ENCODE data around the gene SDSL. TPM values are rescaled to one million over a fixed set of nuclear protein-coding genes. Genes with fewer than 3 reads are reported as not detected.

The SDSL gene
- total RNA-seq, 1 donor from 2014 or later = 0.61 TPM

DNA sequence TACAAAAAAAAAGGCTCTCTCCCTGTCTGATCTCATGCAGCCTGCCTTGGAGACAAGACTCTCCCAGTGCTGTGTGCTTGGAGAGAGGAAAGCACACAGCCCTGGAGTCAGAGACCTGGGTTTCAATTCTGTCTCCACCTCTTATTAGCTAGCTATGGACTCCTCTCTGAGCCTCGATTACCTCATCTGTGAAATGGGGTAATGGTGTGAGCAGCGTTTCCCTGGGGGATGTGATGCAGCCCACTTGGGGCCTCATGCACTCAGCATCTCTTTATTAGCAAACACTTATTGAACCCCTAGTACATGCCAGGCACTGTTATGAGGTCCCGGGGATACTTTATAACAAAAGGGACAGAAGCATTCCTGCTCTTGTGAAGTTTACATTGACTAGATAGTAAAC is 31.0 kb upstream of the SDSL start:
- DNase-seq = no peak
- Mint-ChIP-seq H3K36me3 (ENCODE audit: low read depth) (peaks cover 8% of the 10 kb centered on the region), H3K4me1 (no peaks in the 10 kb centered on the region), H3K27ac (no peak overlapping the region), H3K4me3 (no peak overlapping the region), H3K27me3 (no peaks in the 10 kb centered on the region), H3K9me3 (no peaks in the 10 kb centered on the region)
- intact Hi-C loops (cut with micrococcal nuclease) = no loop called here

DNA sequence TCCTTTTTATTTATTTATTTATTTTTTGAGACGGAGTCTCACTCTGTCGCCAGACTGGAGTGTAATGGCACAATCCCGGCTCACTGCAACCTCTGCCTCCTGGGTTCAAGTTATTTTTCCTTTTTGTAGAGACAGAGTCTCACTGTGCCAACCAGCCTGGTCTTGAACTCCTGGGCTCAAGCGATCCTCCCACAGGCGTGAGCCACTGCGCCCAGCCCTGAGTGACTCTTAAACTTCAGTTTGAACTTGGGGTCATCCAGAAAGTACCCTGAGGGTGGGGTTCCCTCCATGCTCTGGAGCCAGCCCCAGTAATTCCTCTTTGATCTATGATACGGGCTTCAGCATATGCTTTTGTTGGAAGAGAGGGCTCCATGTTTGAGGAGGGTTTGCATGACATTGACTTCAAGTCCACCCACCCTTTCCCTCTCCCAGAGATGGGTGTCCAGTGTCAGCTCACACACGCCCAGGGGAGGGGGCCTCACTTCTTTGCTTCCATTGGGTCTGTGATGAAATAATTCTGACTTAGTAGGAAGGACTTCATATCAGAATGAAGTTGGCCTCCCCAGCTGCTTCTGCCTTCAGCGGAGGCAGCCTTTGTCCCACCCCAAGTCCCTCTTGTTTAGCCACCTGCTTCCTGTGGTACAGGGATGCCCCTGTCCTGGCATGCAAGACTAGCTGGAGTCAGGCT is 30.4 kb upstream of the SDSL start:
- no peak overlapping the region for H3K27ac Mint-ChIP-seq
- H3K4me1 Mint-ChIP-seq = no peaks in the 10 kb centered on the region
- no peaks in the 10 kb centered on the region for H3K9me3 Mint-ChIP-seq
- DNase-seq = no peak
- no peaks in the 10 kb centered on the region for H3K27me3 Mint-ChIP-seq
- intact Hi-C loops (cut with micrococcal nuclease) = no loop called here
- peaks cover 8% of the 10 kb centered on the region for H3K36me3 Mint-ChIP-seq (ENCODE audit: low read depth)
- no peak overlapping the region for H3K4me3 Mint-ChIP-seq

DNA sequence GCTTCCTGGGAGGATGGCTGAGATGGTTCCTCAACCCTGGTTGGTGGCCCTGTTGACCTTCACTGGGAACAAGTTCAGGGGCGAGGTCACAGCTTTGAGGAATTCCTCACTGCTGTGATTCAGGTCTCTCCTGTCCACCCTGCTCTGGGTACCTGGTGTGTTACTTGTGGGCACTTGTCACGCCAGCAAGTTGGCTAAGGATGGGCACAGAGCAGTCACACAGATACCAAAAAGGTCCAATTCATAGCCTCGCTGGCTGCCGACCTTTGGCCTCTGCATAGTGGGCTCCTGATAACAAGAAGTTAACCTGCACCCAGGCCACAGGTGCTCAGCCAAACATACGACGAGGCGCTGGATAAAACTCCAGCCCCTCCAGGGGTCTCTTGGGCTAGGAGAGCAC is 29.7 kb upstream of the SDSL start:
- intact Hi-C loops (cut with micrococcal nuclease) = no loop called here
- Mint-ChIP-seq H3K4me3 (no peak overlapping the region), H3K27ac (no peak overlapping the region)

DNA sequence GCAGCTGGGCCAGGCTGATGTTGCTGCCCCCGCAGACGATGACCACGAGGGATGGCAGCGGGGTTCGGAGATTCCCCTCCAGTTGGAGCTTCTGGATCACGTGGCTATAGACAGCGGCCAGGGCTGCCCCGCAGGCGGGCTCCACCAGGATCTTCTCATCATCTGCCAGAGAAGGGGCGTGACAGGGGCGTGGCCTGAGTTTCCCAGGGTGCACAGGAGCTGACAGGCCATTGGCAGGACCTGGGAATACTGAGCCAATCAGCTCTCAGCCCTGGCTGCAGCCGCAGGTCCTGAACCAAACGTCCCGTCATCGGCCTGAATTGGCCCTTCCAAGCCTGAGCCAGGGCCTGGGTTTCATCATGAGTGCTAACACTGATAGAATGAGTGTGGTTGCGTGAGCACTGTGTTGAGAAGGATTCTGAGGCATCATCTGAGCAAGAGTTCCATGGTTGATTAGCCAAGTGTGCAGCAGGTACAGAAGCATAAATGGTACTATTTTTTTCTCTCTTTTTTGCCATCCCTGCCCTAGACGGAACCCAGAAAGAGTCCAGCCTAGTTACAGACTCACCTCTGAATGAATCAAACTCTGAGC is 29.1 kb upstream of the SDSL start:
- DNase-seq = no peak
- Mint-ChIP-seq H3K9me3 (no peaks in the 10 kb centered on the region), H3K27ac (no peak overlapping the region), H3K36me3 (ENCODE audit: low read depth) (peaks cover 4% of the 10 kb centered on the region), H3K4me1 (no peaks in the 10 kb centered on the region), H3K4me3 (no peak overlapping the region), H3K27me3 (no peaks in the 10 kb centered on the region)
- intact Hi-C loops (cut with micrococcal nuclease) = no loop called here

More for the DNA sequence above, 29.7 kb upstream of the SDSL start:
- H3K4me1 Mint-ChIP-seq = no peaks in the 10 kb centered on the region
- peaks cover 6% of the 10 kb centered on the region for H3K36me3 Mint-ChIP-seq (ENCODE audit: low read depth)
- no peaks in the 10 kb centered on the region for H3K9me3 Mint-ChIP-seq
- DNase-seq = no peak
- H3K27me3 Mint-ChIP-seq = no peaks in the 10 kb centered on the region

DNA sequence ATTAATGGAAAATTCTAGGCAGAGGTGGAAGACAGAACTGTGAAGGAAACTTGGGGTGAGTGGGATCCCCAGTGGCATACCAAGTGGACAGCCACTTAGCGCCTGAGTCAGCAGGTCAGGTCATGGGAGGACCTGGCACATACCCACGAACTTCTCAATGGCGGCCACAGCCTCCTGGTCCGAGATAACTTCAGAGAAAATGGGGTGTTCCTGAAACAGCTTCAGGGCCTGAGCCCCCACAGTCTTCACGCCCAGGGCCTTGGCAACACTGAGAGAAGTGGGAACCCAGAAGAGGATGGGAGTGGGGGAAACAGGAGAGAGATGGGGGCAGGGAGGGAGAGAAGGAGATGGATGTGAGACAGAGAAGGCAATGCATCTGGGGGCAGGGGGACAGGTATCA is 28.4 kb upstream of the SDSL start:
- intact Hi-C loops (cut with micrococcal nuclease) = no loop called here
- H3K4me3 Mint-ChIP-seq = no peak overlapping the region
- no peaks in the 10 kb centered on the region for H3K9me3 Mint-ChIP-seq
- H3K4me1 Mint-ChIP-seq = no peaks in the 10 kb centered on the region
- DNase-seq = no peak
- H3K27me3 Mint-ChIP-seq = no peaks in the 10 kb centered on the region
- H3K36me3 Mint-ChIP-seq (ENCODE audit: low read depth) = peaks cover under 1% of the 10 kb centered on the region
- no peak overlapping the region for H3K27ac Mint-ChIP-seq

DNA sequence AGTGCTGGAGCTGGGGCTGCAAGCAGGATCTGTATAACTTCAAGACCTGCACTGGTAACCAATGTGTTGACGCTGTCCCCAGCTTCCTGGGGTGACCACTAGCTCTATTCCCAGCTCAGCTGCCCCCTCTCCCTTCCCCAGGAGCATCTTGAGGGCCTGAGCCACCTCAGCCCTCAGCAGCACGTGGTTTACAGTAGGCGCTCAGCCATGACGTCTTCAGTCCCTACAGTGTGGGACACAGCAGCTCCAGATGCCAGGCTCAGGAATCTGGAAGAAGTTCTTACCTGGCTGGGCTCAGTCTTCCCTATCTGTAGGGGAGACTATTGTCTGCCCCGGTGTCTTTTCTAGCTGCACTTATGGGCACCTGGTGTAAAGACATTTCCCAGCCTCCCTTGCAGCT is 27.1 kb upstream of the SDSL start:
- intact Hi-C loops (cut with micrococcal nuclease) = no loop called here
- Mint-ChIP-seq H3K27me3 (no peaks in the 10 kb centered on the region), H3K36me3 (ENCODE audit: low read depth) (no peaks in the 10 kb centered on the region), H3K4me1 (no peaks in the 10 kb centered on the region), H3K27ac (no peak overlapping the region), H3K9me3 (no peaks in the 10 kb centered on the region), H3K4me3 (no peak overlapping the region)
- no peak for DNase-seq

DNA sequence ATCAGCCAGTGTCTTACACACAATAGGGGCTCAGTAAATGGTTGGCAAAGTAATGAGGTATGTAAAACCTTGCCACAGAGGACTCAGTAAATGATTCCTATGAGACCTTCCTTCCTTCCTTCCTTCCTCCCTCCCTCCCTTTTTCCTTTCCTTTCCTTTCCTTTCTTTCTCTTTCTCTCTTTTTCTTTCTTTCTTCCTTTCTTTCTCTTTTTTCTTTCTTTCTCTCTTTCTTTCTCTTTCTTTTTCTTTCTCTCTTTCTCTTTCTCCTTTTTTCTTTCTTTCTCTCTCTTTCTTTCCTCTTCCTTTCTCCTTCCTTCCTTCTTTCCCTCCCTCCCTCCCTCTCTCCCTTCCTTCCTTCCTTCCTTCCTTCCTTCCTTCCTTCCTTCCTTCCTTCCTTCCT is 26.0 kb upstream of the SDSL start:
- no peak overlapping the region for H3K27ac Mint-ChIP-seq
- intact Hi-C loops (cut with micrococcal nuclease) = no loop called here
- no peaks in the 10 kb centered on the region for H3K27me3 Mint-ChIP-seq
- H3K36me3 Mint-ChIP-seq (ENCODE audit: low read depth) = no peaks in the 10 kb centered on the region
- no peaks in the 10 kb centered on the region for H3K9me3 Mint-ChIP-seq
- no peak overlapping the region for H3K4me3 Mint-ChIP-seq
- no peaks in the 10 kb centered on the region for H3K4me1 Mint-ChIP-seq
- DNase-seq = no peak

DNA sequence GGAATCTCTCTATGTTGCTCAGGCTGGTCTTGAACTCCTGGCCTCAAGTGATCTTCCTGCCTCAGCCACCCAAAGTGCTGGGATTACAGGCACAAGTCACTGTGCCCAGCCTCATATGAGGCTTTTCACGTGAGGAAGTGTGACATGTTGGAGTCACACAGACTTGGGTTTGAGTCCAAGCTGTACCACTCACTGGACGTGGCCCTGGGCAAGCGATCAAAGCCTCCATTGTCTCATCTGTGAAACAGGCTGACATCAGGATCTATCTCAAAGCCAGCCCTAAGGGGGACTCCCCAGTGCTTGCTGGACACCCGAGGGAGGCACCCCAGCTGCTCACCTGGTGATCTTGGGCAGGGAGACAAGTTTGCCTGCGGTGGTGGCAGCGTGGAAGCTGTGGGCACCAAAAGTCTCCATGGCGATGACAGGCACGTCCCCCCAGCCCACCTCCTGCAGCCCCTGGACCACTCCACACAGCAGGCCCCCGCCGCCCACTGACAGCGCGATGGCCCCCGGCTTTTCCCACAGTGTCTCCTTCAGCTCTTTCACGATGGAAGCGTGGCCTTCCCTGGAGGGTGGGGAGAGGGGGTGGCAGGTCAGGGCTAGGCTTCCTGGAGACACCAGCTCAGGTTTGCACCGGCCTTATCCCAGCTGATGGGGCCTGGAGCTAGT is 25.2 kb upstream of the SDSL start:
- intact Hi-C loops (cut with micrococcal nuclease) = no loop called here
- DNase-seq = no peak
- H3K4me1 Mint-ChIP-seq = no peaks in the 10 kb centered on the region
- no peaks in the 10 kb centered on the region for H3K27me3 Mint-ChIP-seq
- H3K27ac Mint-ChIP-seq = no peak overlapping the region
- no peaks in the 10 kb centered on the region for H3K9me3 Mint-ChIP-seq
- H3K4me3 Mint-ChIP-seq = no peak overlapping the region
- H3K36me3 Mint-ChIP-seq (ENCODE audit: low read depth) = no peaks in the 10 kb centered on the region

DNA sequence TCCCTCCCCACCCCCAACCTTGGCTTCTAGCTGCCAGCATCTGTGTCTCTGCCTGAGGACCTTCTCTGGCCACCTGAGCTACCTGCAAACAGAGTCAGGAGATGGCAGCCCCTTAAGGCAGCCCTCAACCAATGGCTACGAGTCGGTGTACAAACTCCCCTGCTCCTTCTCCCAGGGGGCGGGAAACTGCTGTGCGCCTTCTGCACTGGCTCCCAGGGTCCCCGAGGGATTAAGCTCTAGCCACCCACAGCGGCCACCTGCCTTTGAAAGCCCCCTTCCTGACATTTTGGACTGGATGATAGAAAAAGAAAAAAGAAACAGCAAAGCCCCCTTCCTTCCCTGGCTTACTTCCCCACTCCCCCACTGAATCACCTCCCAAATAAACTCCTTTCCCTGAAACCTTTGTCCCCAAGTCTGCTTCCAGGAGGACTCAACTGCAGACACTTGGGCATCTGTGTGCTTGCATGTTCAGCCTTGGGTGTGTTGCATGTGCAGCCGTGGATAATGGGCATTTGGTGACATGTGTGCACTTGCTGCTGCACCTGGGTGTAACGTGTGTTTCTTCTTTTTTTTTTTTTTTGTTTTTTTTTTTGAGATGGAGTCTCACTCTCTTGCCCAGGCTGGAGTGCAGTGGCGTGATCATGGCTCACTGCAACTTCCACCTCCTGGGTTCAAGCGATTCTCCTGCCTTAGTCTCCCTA is 24.5 kb upstream of the SDSL start:
- DNase-seq = no peak
- no peaks in the 10 kb centered on the region for H3K36me3 Mint-ChIP-seq (ENCODE audit: low read depth)
- no peak overlapping the region for H3K27ac Mint-ChIP-seq
- H3K4me3 Mint-ChIP-seq = no peak overlapping the region
- no peaks in the 10 kb centered on the region for H3K4me1 Mint-ChIP-seq
- no peaks in the 10 kb centered on the region for H3K27me3 Mint-ChIP-seq
- intact Hi-C loops (cut with micrococcal nuclease) = no loop called here
- H3K9me3 Mint-ChIP-seq = no peaks in the 10 kb centered on the region

DNA sequence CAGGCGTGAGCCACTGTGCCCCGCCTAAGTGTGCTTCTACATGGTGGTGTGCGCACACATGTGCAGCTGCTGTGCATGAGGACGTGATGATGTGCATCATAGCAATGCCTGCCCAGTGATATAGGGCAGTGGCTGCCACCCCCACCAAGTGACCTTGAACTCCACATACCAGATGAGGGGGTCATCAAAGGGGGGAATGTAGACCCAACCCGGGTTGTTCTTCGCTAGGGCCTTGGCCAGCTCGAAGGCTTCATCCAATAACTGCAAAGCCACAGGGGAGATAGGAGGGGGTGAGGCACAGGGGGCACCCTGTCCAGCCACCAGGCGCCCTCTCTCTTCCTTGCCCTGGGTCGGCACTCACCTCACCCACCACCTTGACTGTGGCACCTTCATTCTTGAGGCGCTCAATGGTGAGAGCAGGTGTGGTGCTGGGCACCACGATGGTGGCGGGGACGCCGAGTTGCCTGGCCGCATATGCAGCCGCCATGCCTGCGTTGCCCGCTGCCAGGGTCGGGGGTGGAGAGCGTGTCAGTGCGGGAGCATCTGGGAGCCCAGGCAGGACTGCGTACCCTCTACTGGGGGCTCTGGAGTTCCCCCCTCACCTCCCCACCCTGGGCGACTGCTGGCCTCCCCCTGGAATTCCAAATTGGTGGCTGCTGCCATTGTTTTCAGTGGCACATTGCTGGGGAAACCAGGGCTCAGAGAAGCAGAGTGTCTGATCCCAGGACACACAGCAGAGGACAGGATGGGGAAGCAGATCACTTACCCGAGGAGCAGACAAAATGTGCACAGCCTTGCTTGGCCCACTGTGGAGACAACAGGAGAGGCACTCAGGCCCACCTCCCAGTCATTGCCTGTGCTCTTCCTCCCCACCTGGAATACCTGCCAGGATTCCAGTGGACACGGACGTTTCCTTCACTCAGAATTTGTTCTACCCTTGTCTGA is 23.6 kb upstream of the SDSL start:
- no peaks in the 10 kb centered on the region for H3K36me3 Mint-ChIP-seq (ENCODE audit: low read depth)
- no peak overlapping the region for H3K4me3 Mint-ChIP-seq
- H3K27ac Mint-ChIP-seq = no peak overlapping the region
- no peak for DNase-seq
- no peaks in the 10 kb centered on the region for H3K4me1 Mint-ChIP-seq
- no peaks in the 10 kb centered on the region for H3K9me3 Mint-ChIP-seq
- intact Hi-C loops (cut with micrococcal nuclease) = no loop called here
- H3K27me3 Mint-ChIP-seq = no peaks in the 10 kb centered on the region

DNA sequence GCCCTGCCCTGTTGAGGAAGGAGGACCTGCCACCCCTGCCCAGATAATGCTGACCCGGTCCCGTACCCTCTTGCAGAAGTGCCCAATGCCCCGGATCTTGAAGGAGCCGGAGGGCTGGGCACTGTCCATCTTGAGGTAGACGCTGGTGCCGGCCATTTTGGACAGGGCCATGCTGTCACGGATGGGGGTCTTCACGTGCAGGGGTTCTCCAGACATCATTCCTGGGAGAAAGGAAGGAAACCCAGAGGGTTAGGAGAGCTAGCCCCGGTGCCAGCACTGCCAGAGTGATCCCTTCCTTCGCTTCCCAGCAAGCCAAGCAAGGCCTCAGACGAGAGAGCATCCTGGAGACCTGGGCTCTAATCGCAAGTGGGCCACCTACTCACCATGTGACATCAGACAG is 22.7 kb upstream of the SDSL start:
- intact Hi-C loops (cut with micrococcal nuclease) = no loop called here
- Mint-ChIP-seq H3K36me3 (ENCODE audit: low read depth) (no peaks in the 10 kb centered on the region), H3K27ac (no peak overlapping the region), H3K4me1 (no peaks in the 10 kb centered on the region), H3K9me3 (no peaks in the 10 kb centered on the region), H3K4me3 (no peak overlapping the region), H3K27me3 (peaks cover 6% of the 10 kb centered on the region)
- no peak for DNase-seq

DNA sequence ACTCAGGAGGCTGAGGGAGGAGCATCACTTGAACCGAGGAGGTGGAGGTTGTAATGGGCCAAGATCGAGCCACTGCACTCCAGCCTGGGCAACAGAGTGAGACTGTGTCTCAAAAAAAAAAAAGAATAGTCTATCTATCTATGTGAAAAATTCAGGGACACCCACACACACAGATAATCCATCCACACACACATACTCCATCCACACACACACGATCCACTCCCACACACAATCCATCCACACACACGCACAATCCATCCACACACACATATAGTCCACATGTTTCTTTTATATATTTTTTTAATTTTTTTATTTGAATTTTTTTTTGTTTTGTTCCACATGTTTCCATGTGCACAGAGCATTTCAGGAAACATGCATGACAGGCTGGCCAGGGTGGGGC is 21.8 kb upstream of the SDSL start:
- Mint-ChIP-seq H3K27me3 (peaks cover 11% of the 10 kb centered on the region), H3K9me3 (no peaks in the 10 kb centered on the region), H3K4me3 (no peak overlapping the region), H3K4me1 (no peaks in the 10 kb centered on the region), H3K27ac (no peak overlapping the region), H3K36me3 (ENCODE audit: low read depth) (no peaks in the 10 kb centered on the region)
- DNase-seq = no peak
- intact Hi-C loops (cut with micrococcal nuclease) = no loop called here

DNA sequence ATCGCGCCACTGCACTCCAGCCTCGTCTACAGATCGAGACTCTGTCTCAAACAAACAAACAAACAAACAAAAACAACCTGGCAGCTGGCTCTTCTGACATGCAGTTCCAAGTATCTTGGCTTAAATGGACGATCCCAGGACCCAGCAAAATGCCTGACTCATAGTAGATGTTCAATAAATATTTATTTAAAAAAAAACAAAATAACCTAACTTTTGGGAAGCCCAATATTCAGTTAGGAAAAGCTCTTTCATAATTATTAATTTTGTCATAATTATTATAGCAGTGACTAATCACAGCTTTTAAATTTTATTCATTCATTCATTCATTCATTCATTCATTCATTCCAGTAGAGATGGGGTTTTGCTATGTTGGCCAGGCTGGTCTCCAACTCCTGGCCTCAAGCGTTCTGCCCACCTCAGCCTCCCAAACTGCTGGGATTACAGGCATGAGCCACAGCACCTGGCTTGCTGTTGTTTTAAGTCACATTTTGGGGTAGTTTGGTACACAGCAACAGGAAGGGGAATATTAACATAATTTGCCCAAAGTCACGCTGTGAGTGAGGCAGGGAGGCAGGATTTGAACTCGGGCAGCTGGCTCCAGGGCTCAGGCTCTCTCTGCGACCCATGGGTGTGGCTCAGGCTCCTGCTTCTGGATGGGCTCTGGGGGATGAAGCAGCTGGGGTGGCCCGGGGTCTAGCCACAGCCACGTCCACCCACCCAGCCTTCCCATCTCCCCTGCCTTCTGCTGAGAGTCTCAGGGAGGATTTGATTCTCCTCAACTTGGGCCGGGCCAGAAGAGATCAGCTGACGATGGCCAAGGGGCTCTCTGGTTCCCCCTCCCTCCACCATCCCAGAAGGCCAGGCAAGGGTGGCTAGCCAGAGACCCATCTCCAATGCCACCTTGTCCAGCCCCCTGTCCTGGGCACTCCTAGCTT is 20.8 kb upstream of the SDSL start:
- Mint-ChIP-seq H3K9me3 (no peaks in the 10 kb centered on the region), H3K4me1 (no peaks in the 10 kb centered on the region)

More for the DNA sequence above, 20.8 kb upstream of the SDSL start:
- Mint-ChIP-seq H3K27me3 (peaks cover 15% of the 10 kb centered on the region), H3K27ac (no peak overlapping the region), H3K4me3 (no peak overlapping the region), H3K36me3 (ENCODE audit: low read depth) (no peaks in the 10 kb centered on the region)
- intact Hi-C loops (cut with micrococcal nuclease) = no loop called here
- DNase-seq = no peak
